HG03520 (cell line): ENCODE data around the gene ALG14.
"Not testable (repeated sequence)": the region's sequence is repeated elsewhere in the genome, so short reads cannot be mapped to it uniquely, and the experiment has no call there.

ENCODE experiments used
- ATAC-seq: cut with Tn5 transposase; IDR thresholded peaks from one replicate; pipeline ENCODE4 v1.9.1; 2021; ENCODE audit warnings: mild to moderate bottlenecking, moderate library complexity; ENCODE audit not compliant: unreplicated experiment

ALG14 gene

GRCh38 chr1:95043141-95043980 is 29.4 kb downstream of the ALG14 start:
- ATAC-seq, result peak; percentile 91

DNA sequence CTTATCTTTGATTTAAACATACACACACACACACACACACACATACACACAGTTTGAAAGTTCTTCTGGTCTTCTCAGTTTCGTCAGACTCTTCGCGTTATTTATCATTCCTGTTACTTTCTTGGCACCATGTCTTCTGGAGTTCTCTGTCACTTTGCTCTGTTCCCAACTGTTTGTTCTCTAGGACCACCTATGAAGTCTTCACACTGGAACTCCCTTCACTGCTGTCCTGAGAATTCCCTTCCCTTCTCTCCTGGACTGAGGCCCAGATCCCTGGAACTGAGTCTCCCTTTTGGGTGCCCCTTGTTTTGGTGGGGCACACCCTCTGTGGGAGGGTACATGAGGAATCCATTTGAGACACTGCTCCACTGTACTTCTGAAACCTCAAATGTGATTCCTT is 30.5 kb downstream of the ALG14 start:
- no peak for ATAC-seq

GRCh38 chr1:95041491-95042165 is 31.1 kb downstream of the ALG14 start:
- peak; percentile 48 for ATAC-seq

- ATAC-seq, result no peak
Measured at GRCh38 chr1:95040032-95040525, 32.7 kb downstream of the ALG14 start.

DNA sequence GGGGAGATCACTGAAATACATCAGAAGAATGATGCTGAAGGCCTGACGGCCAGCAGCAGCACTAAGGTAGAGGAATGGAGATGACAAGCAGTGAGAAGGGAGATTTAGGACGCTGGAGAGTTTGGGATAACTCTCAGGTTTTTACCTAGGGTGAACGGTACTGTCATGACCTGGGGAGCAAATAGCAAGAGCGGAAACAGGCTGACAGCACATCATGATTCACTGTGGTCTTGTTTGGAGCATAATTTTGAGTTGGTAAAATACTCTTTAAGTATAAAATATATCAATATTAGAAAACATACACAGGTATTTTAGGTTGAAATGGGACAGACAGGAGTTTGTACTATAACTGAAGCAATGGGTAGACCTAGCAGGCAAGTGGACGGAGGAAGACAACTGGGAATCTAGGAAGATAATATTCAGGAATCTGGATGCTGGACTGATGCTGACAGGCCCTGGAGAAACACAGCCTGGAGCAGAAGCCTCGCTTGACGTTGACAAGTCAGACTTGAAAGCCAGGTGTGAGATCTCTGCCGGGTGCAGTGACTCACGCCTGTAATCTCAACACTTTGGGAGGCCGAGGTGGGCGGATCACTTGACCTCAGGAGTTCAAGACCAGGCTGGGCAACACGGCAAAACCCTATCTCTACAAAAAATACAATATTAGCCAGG is 33.3 kb downstream of the ALG14 start:
- no peak for ATAC-seq

GRCh38 chr1:95035536-95035935 is 37.2 kb downstream of the ALG14 start:
- no peak for ATAC-seq

- ATAC-seq, result no peak
Measured at GRCh38 chr1:95034506-95034905, 38.2 kb downstream of the ALG14 start.

DNA sequence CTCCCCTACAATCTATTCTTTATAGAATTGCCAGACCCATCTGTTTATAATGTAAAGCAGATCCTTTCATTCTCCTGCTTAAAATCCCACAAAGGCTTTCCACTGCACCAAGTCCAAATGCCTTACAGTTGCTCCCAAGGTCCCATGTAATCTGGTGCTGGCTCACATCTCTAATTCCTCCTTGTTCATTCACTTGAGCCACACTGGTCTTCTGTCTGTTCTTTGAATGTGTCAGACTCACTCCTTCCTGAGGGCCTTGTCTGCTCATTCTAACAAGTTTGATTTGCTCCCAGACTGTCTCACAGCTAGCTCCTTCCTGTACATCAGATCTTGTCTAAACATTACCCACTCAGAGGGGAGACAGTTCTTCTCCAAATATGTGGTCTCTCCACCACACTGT is 38.9 kb downstream of the ALG14 start:
- ATAC-seq, result no peak

DNA sequence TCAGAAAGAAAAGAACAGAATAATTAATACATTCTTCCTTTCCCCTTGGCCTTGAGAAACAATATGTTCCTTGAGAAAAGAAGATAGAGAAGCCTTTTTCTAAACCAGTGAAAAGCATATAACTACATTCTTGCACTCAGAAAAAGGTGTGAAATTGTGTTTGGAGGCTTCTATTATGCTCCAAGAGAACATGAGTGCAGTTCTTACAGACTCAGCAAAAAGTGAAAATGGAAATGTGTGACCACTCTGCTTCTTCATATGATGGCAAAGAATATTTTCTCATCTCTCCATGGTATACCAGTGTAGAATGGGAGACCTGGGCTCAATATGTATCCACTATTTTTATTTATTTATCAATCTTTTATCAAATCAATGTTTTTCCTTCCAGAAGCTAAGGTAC is 43.2 kb downstream of the ALG14 start:
- no peak for ATAC-seq

DNA sequence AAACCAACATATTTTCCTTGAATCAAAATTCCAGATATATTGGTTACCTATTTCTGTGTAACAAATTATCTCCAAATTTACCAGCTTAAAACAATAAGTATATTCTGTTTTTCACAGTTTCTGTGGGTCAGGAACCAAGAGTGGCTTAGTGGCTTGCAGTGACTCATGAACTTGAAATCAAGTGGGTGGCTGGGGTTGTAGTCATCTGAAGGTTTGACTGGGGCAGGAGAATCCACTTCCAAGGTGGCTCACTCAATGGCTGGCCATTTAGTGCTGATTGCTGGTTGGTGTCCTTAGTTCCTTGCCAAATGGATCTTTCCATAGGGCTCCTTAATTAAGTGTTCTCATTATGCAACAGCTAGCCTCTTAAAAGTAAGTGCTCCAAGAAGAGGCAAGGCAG is 43.8 kb downstream of the ALG14 start:
- no peak for ATAC-seq

DNA sequence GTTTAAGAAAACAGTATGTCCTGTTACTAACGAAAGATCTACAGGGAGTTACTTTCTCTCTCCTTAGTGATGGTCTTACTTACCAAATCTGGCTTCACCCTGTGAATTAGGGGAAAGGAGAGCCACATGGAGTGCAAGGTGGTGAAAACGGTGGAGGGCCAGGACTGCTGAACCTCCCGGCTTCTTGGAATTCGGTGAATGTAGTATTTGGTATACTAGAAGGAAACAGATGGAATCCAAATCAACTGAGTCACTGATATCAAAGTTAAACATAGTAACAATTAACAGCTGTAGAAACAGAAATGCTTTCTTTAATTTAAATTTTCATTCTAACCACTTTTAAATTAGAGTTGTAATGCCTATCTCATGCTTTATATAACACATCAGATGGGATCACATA is 45.7 kb downstream of the ALG14 start:
- ATAC-seq, result no peak

DNA sequence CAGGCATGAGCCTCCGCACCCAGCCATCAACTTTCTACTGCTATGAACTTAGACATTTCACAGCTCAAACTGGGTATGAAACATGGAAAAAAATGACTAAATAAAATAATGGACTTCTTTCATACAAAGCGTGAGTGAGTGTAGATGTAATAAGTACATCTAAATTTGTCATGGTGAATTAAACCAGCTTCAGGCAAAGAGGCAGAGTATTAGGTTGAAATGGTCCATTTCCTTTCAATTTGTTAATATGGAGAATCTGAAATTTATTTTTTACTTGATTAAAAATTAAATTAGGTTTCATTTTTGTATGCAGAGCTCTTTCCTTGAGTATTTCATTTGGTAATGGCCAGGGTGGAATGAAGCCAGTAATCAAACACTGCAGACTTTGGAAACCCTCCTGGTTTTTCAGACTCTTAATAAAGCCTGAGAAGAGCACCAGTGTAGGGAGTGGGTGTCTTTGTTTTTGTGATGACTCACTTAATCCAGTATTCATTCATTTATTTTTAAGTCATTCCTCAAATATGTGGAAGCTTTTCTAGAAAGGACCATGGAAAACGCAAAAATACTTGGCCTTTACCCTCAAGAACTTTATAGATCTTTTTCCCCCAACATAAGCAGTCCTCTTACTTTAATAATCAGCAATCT is 49.2 kb downstream of the ALG14 start:
- no peak for ATAC-seq

- no peak for ATAC-seq
Measured at GRCh38 chr1:95022644-95022926, 50.2 kb downstream of the ALG14 start.

GRCh38 chr1:95021805-95022643 is 50.7 kb downstream of the ALG14 start:
- ATAC-seq, result no peak

DNA sequence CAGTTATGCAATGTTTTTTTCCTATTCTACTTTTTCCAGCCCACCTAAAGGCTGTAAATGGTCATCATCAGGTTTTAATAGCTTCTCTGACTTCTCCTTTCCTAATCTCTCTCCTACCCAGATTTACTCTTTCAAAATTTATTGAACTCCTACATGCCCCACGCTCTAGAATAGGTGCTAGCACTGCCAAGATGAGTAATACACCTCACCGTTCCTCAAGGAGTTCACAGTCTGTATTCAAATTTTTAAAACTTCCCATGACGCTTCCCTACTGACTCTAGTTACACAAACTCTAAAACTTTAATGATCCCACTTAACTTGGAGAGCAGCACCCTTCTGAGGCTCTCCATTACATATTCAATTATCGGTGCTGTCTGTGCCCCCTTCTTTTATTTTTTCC is 51.6 kb downstream of the ALG14 start:
- no peak for ATAC-seq

DNA sequence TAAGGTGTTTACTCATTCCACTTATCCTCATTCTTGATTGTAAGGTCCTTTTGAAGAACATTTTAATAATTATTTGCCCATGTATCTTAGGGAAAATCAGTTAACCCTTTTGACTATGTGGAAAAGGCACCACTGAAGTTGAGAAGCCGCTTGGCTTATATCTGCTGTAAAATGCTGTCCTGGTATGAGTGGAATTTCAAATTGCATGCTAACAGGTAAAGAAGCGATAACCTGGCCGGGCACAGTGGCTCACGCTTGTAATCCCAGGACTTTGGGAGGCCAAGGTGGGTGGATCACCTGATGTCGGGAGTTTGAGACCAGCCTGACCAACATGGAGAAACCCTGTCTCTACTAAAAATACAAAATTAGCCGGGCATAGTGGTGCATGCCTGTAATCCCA is 53.3 kb downstream of the ALG14 start:
- ATAC-seq, result not testable (repeated sequence)

DNA sequence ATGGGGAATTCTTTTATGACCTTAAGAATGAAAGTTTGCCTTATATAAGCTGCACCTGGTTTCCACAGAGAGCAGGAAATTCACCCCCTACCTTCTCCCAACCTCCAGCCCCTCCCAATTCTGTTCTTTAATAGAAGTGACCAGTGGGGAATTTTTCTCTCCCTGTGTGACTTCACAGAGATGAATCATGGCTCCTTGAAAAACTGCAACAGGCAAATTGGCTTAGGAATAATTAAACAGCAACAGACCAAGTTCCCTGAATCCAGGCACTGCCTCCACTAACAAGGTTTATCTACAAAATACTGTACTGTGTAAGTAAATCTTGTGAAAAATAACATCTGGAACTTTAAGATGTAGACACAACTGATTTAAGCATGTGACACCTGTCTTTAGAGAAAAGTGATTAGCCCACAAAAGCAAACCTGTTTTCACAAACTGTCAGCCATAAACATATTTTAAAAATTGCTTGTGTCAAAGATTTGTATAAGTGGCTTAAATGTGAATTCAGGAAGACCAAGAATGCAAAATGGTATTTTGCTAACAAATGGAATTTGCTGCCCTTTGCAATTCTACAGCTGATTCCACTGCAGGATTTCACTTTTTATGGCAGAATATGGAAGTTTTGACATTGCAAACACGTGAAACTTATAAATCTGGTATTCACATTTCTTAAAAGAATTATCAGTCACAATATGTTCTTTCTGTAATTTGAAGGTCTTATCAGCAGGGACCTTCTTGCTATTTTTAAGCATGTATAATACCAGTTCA is 54.0 kb downstream of the ALG14 start:
- ATAC-seq, result no peak

DNA sequence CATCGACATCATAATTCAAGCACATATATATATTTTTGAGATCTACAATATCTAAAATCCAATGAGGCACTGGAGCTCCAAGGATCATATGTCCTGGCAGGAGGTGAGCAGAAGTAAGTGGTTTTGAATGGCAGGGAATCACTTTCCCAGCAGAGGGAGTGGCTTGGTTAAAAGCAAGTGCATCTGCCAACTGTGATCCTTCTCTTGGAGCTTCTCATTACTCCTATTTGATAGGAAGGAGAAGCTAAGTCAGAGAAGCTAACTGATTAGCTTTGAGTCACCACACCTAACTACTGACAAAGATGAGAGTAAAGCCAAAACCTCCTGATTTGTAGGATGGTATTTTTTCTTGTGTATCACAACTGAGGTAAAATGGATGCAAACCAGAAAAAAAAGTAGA is 55.0 kb downstream of the ALG14 start:
- ATAC-seq, result no peak

DNA sequence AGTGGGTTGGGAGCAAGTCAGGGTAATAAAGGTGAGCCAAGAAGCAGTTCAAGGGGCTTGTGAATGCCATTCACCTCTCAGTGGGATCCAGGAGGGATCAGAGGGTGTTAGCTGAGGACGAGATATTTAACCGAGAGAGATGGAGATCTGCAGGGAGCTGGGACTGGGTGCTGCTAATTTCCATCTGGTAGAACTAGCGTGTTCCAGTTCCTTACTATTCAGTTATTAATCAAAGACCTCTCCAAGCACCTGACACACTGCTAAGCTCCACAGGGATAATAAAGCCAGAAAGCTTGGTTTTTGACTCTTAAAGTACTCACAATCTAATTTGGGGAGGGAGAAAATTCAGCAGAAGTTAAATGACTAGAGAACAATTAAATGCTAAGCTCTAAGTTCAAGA is 57.7 kb downstream of the ALG14 start:
- ATAC-seq, result no peak
